DMS114 treated with DMSO at 0.1 percent for 48 hours (cell line): ENCODE data around the gene GIMAP7.
"Not testable (repeated sequence)": the region's sequence is repeated elsewhere in the genome, so short reads cannot be mapped to it uniquely, and the experiment has no call there.

Experiments
- DNase-seq: peaks from one replicate; lab custom pipeline; 2025; ENCODE audit not compliant: unreplicated experiment; lab: John Stamatoyannopoulos, UW

Gene GIMAP7

DNA sequence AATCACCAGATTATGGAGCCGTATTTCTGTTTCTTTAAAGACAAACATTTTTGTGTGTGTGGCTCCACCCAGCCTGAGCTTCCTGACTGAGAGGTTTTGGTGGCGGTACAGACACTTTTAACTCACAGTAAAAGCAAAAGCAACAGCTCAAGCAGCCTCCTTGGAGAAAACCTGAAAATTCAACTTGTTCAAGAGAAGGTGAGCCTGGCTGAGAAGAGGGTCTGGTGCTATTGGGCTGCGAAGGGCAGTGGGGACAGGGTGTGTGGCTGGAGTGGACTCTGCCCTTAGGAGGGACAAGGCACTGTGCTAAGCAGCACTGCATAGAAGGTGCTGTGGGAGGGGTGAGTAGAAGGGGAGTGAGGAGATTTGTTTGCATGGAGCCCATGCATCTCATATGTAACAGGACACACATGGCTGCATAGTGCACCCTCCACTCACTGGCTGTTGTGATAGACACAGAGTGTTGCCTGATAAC, at the start of gene GIMAP7:
TSS of gene GIMAP7 (plus strand) at position 125 of the 475 bp plus-strand sequence. CDS start 5,103 bp downstream, outside the sequence.
- DNase-seq, result no peak

GRCh38 chr7:150464962-150465361, 49.7 kb upstream of the GIMAP7 start:
- DNase-seq, result no peak

- DNase-seq, result no peak
These were observed 49.3 kb upstream of the GIMAP7 start for GRCh38 chr7:150465414-150465813.

- no peak for DNase-seq
These were observed 48.2 kb upstream of the GIMAP7 start for GRCh38 chr7:150466477-150466876.

GRCh38 chr7:150468241-150468640, 46.4 kb upstream of the GIMAP7 start:
- DNase-seq, result no peak

DNA sequence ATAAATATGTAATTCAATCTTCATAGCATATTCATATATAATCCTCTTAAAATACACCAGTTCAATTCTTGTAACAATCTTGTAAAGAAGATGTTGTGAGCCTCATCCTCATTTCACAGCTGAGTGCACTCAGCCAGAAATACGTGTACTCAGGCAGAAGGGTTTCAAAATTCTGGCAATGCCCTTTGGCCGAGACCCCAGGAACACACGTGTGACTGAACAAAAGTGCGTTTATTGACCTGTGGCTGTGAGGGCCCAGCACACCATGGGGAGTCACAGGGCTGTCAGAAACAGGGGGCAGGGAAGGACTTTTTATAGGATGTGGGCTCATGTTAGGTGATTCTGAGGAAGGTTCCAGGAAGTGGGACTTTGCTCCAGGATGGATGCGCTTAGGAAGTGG, 42.8 kb upstream of the GIMAP7 start:
- DNase-seq, result no peak

DNA sequence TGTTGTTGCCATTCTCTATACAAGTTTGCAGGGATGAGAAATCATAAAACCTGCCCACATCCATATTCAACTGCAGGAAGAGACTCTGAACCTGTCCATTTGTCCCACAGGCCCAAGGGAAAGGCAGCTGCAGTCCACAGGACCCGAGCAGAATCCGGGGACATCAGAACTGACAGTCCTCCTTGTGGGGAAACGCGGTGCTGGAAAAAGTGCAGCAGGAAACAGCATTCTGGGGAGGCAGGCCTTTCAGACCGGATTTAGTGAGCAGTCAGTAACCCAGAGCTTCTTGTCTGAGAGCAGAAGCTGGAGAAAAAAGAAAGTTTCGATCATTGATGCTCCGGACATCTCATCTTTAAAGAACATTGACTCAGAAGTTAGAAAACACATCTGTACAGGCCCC, 40.8 kb upstream of the GIMAP7 start:
- no peak for DNase-seq

DNA sequence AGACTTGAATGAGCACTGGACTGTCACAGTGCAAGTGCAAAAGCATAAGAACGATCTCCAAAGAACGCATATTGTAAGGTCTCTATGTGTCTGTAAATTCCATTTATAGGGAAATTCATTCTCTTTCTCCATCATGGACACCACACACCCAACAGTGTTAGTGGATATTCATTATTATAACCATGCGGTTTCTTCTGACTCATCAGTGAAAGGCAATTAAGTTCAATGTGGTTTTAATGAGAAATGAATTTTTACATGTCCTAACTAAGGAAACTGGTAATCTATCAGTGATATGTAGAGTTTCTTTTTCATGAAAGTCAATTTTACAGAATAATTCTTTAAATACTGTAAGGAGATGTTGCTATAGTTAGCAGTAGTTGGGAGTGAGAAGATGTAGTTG, 38.4 kb upstream of the GIMAP7 start:
- DNase-seq, result no peak

DNA sequence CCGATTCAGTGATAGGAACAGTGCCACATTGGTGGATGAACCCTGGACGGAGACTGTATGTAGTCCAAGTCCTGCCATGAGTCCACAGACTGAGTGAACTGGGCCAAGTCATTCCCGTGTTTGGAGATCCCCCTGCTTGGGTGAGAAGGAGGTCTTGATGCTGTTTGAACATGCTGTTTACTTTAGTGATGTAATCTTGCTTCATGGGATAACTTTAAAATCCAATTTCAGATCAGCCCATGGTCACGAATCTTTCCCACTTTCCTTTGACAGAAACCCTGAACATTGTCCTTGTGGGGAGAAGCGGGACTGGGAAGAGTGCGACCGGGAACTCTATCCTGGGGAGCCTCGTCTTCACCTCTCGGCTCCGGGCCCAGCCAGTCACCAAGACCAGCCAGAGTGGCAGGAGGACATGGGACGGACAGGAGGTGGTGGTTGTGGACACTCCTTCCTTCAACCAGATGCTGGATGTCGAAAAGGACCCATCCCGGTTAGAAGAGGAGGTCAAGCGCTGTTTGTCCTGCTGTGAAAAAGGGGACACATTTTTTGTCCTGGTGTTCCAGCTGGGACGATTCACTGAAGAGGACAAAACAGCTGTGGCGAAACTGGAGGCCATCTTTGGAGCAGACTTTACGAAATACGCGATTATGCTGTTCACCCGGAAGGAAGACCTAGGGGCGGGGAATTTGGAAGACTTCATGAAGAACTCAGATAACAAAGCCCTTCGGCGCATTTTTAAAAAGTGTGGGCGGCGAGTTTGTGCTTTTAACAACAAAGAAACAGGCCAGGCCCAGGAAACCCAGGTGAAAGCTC, 37.6 kb upstream of the GIMAP7 start:
- no peak for DNase-seq

- DNase-seq, result no peak
These were observed 35.5 kb upstream of the GIMAP7 start for GRCh38 chr7:150479023-150479716.

DNA sequence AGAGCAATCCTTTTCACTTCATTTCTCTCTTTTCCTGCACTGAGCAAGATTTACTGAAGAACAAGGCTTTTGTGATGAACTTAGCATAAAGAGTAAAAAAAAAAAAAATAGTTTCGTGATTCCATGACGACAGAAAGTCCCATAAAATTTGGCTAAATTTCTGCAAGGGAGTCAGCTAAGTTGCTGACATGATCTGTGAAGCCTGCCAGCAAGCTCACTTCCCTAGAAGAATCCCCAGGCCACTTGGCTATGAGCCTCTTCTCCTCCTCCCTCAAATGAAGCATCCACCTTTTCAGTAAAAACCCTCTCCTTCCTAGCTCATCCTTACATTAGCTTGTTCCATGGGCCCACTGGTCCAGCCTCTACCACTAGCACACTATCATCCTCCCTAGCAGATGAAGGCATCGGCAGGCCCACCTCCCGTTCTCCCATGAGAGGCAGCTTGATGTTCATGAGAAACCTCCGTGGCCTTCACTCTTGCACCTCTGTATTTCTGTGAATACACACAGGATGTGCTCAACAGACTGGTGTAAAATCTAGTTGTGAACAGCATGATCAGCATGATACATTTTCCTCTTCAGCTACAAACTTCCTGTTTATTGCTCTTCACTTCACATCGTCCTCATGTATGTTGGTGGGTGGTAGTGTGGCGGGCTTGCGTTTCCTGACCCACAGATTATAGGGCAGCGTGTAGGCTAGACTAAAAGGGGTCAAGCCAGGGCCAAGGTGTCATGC, 33.3 kb upstream of the GIMAP7 start:
- DNase-seq, result no peak

DNA sequence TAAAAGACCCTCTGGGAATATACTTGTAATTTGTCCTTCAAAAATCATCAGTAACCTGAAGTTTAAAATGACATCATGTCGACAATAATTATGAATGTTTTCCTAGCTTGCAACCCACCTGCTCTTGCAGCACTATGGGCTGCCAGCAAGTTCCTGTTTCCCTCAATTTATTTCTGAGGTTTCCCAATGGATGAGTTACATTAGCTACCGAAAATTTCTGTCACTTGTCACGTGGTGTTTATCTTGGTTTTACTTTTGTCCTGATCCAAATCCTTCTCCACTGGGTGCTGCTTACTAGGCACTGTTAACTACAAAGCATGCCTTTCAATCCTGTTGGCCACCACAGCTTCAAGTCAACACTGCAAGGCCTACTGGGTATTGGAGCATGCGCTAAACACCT, 32.8 kb upstream of the GIMAP7 start:
- no peak for DNase-seq

- DNase-seq, result not testable (repeated sequence)
These were observed 31.2 kb upstream of the GIMAP7 start for GRCh38 chr7:150483514-150483913.

DNA sequence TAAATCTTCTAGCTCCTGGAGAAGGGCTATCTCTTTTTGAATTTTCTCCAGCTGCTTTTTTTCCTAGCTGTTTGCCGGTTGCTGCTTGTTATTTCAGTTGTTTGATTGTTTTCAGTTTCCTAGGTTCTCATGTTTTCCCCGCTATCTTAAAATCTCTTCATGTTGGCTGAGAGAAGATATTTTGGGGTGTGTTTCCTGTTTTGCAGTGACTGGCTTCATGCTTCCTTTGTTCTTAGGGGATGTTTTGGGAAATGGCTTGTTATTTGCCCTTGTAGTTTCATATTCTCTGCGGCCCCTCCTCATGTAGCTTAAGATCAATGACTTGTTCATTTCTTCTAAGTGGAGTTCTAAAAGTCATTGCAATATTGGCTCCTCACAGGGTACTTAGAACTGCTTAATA, 30.6 kb upstream of the GIMAP7 start:
- DNase-seq, result not testable (repeated sequence)

DNA sequence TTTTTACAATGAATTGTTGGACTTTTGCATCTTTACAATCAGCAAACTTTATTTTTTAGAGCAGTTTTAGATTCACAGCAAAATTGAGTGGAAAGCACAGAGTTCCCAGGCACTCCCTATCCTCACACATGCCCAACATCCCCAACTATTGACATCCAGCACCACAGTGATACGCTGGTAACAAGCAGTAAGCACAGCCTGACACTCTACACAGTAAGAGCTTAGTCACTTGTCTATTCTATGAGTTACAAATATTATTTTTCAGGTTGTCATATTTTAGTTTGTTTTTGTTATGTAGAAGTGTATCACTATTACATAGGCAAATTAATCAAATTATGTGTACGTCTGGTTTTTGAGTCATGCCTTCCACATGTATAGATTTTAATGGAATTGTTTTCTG, 27.0 kb upstream of the GIMAP7 start:
- no peak for DNase-seq

DNA sequence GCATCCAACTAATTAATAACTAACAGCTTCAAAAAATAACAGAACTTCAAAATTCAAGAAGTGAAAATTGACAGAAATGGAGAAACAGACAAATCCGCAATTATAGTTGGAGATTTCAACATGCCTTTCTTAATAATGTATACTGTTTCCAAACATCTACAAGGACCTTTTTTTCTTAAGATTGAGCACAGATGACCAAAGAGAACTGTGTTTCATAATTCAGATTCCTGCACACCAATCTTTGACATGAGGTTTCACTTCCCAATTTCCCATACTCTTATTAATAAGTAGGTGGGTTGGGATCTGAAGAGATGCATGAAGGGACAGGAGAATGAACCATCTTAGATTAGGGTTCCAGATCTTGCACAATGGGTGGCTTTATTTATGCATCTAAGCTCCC, 24.9 kb upstream of the GIMAP7 start:
- no peak for DNase-seq

DNA sequence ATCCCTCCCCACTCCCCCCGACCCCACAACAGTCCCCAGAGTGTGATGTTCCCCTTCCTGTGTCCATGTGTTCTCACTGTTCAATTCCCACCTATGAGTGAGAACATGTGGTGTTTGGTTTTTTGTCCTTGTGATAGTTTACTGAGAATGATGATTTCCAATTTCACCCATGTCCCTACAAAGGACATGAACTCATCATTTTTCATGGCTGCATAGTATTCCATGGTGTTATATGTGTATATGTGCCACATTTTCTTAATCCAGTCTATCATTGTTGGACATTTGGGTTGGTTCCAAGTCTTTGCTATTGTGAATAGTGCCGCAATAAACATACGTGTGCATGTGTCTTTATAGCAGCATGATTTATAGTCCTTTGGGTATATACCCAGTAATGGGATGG, 21.2 kb upstream of the GIMAP7 start:
- not testable (repeated sequence) for DNase-seq

DNA sequence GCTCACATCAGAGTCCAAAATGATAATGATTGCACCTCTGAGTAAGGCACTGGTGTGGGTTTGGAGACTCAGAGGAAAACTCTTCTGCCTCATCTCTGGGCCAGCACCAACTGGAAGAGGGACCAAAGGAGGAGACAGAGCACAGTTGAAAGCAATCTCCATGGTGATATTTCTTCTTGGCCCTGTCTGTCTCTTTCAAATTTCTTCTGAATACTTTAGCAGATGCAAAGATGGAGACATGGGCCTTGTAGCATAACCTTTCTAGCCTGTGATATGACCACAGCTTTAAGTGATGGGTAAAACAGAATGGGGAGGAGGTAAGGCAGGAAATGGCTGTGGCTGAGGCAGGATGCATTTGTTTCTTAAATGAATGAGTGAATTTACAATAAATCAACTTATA, 12.2 kb upstream of the GIMAP7 start:
- no peak for DNase-seq

DNA sequence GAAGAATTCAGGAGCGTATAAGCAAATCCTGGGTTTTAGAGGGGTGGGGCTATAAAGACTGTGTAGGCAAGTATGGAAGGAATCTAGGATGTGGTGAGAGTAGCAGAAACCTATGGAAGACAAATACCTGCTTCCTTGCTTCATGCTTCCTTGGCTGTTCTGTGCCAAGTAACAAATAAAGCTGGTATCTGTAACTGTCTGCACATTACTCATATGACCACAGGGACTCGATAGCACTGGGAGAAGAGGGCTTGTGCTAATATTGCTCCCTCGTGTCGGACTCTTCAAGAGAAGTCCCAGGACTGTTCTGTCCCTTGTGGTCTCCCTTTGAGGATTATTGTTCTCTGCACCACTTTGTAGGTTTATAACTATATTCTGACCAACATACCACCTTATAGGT, 11.5 kb upstream of the GIMAP7 start:
- no peak for DNase-seq

DNA sequence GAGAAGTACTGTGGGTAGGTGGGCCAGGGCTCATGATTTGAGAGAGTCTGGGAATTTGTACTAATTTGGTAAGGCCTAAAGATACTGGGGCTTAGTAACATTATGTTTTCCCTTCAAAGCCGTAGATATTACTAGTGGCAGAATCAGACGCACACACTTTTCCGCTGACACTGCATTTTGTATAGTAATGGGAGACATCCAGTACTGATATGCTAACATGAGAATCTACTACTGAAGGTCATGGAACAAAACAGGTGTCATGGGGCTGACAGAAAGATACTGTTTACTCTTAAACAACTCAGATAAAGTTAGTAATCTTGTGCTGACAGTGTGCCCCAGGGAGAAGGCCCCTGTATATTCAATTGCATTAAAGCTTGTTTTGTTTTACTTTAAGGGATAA, 11.1 kb upstream of the GIMAP7 start:
- no peak for DNase-seq

DNA sequence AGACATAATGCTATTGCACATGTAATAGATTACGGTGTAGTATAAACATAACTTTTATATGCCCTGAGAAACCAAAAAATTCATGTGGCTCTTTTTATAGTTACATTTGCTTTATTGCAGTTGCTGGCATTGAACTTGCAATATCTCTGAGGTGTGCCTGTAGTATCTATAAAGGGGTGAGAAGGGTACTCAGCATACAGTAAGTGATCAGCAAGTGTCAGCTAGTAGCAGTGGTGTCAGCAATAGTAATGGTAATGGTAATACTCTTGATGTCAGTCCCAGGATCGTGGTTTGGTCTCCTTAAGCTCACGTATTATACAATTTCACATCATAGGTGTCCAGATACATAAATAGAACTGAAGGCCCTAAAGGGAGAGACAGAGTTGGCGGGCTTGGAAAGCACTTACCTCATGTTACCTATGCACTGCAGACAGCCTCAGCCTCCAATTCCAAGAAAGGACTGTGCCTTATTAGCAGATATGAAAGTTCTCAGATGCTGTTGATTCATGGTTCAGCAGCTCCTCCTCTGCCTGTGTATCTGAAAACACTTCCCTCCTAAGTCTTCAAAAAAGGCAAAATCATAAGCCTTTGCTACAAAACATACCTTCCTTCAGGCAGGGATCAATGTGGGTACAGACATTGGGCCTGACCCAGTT, 6.6 kb upstream of the GIMAP7 start:
- DNase-seq, result no peak
